Activated T-helper 1 cell treated with anti-CD3 and anti-CD28 coated beads, Interleukin-12 subunit alpha, Interleukin-12 subunit beta, Interleukin-2, Interleukin-4 antibody, amounts not matched to agents 30 ng/mL and 10 ng/mL and 1 ng/mL, durations not matched to agents 14 hours and 24 hours and 36 hours (primary cell): ENCODE measurements around the gene MIOS. TPM values are rescaled to one million over a fixed set of nuclear protein-coding genes. Genes with fewer than 3 reads are reported as not detected.

Experiments used
- DNase-seq: peaks from one replicate; pipeline ENCODE4 v3.0.0; 2021; ENCODE audit warnings: low spot score
- H3K27ac Mint-ChIP-seq: one replicate; pipeline ENCODE4 v1.8.0; 2021; ENCODE audit warnings: mild to moderate bottlenecking, mixed read lengths
- H3K27me3 Mint-ChIP-seq: one replicate; pipeline ENCODE4 v1.8.0; 2022; ENCODE audit warnings: mild to moderate bottlenecking, moderate library complexity, mixed read lengths; ENCODE audit not compliant: insufficient read depth
- H3K36me3 Mint-ChIP-seq: one replicate; pipeline ENCODE4 v1.8.0; 2021; ENCODE audit warnings: low read depth, mixed read lengths
- H3K4me1 Mint-ChIP-seq: one replicate; pipeline ENCODE4 v1.8.0; 2021; ENCODE audit warnings: low read depth, mixed read lengths
- H3K4me3 Mint-ChIP-seq: one replicate; pipeline ENCODE4 v1.8.0; 2021; ENCODE audit warnings: mild to moderate bottlenecking, moderate library complexity, mixed read lengths
- H3K9me3 Mint-ChIP-seq: one replicate; pipeline ENCODE4 v1.8.0; 2021; ENCODE audit warnings: mixed read lengths
- intact Hi-C: fragments of 100-400 bp; cut with micrococcal nuclease; formaldehyde crosslinking; loops from one replicate; pipeline ENCODE4 v1.15.1; 2024
- total RNA-seq: library from RNA; stranded (reverse); gene quantifications from 2 replicates; pipeline ENCODE4 v1.2.3, GENCODE V29; 2022

The MIOS gene
- total RNA-seq, 1 donor from 2014 or later = 29.6 TPM

- intact Hi-C loops = loop anchor here (10.0 kb wide), 2 partner anchors 112 to 202 kb away; no protein-coding TSS in a partner anchor
- Mint-ChIP-seq H3K27ac (no peak overlapping the region), H3K27me3 (peaks cover 16% of the 10 kb centered on the region), H3K36me3 (peaks cover 1% of the 10 kb centered on the region), H3K4me1 (peaks cover 3% of the 10 kb centered on the region), H3K9me3 (peaks cover 24% of the 10 kb centered on the region), H3K4me3 (no peak overlapping the region)
- DNase-seq = no peak
Observed at GRCh38 chr7:7562736-7563135, 3.9 kb upstream of the MIOS start.

GRCh38 chr7:7563269-7563668 lies 3.4 kb upstream of the MIOS start:
- Mint-ChIP-seq H3K4me1 (peaks cover 8% of the 10 kb centered on the region), H3K27ac (no peak overlapping the region), H3K9me3 (peaks cover 19% of the 10 kb centered on the region), H3K36me3 (peaks cover 1% of the 10 kb centered on the region), H3K27me3 (peaks cover 14% of the 10 kb centered on the region), H3K4me3 (no peak overlapping the region)
- DNase-seq = no peak
- intact Hi-C loops = loop anchor here (10.0 kb wide), 2 partner anchors 112 to 202 kb away; no protein-coding TSS in a partner anchor

GRCh38 chr7:7563813-7564212 lies 2.9 kb upstream of the MIOS start:
- Mint-ChIP-seq H3K4me3 (no peak overlapping the region), H3K27ac (no peak overlapping the region), H3K4me1 (peaks cover 13% of the 10 kb centered on the region), H3K36me3 (no peaks in the 10 kb centered on the region), H3K27me3 (peaks cover 10% of the 10 kb centered on the region), H3K9me3 (peaks cover 14% of the 10 kb centered on the region)
- intact Hi-C loops = loop anchor here (2.0 to 10.0 kb wide), 4 partner anchors 111 to 569 kb away; no protein-coding TSS in a partner anchor
- DNase-seq = no peak

- Mint-ChIP-seq H3K4me1 (peaks cover 19% of the 10 kb centered on the region), H3K27ac (no peak overlapping the region), H3K9me3 (peaks cover 8% of the 10 kb centered on the region), H3K27me3 (peaks cover 6% of the 10 kb centered on the region), H3K4me3 (no peak overlapping the region), H3K36me3 (peaks cover 3% of the 10 kb centered on the region)
- intact Hi-C loops = loop anchor here (2.0 to 10.0 kb wide), 4 partner anchors 110 to 568 kb away; no protein-coding TSS in a partner anchor
- DNase-seq = no peak
Observed at GRCh38 chr7:7564323-7564780, 2.3 kb upstream of the MIOS start.

- H3K4me3 Mint-ChIP-seq = no peak overlapping the region
- peaks cover 3% of the 10 kb centered on the region for H3K27me3 Mint-ChIP-seq
- no peak overlapping the region for H3K27ac Mint-ChIP-seq
- intact Hi-C loops = loop anchor here (2.0 to 10.0 kb wide), 6 partner anchors 110 to 632 kb away; partner anchors contain the start of gene RPA3
- peaks cover 27% of the 10 kb centered on the region for H3K4me1 Mint-ChIP-seq
- no peak for DNase-seq
- peaks cover 11% of the 10 kb centered on the region for H3K36me3 Mint-ChIP-seq
- H3K9me3 Mint-ChIP-seq = peaks cover 1% of the 10 kb centered on the region
Observed at GRCh38 chr7:7565018-7565680, 1.5 kb upstream of the MIOS start.

GRCh38 chr7:7565746-7566650 lies 686 bp upstream of the MIOS start:
- intact Hi-C loops = loop anchor here (1.0 to 10.0 kb wide), 9 partner anchors 74 to 631 kb away; partner anchors contain the start of genes C1GALT1, GLCCI1, RPA3 and UMAD1
- Mint-ChIP-seq H3K36me3 (peaks cover 18% of the 10 kb centered on the region), H3K4me1 (peaks cover 35% of the 10 kb centered on the region), H3K4me3 (no peak overlapping the region), H3K9me3 (no peaks in the 10 kb centered on the region), H3K27ac (no peak overlapping the region), H3K27me3 (peaks cover 3% of the 10 kb centered on the region)
- no peak for DNase-seq

- peak overlapping the region; percentile 88 for H3K4me3 Mint-ChIP-seq
- no peaks in the 10 kb centered on the region for H3K27me3 Mint-ChIP-seq
- H3K27ac Mint-ChIP-seq = peak overlapping the region; percentile 73
- H3K36me3 Mint-ChIP-seq = peaks cover 25% of the 10 kb centered on the region
- H3K4me1 Mint-ChIP-seq = peaks cover 40% of the 10 kb centered on the region
- DNase-seq = no peak
- intact Hi-C loops = loop anchor here (2.0 to 10.0 kb wide), 5 partner anchors 17 to 629 kb away; partner anchors contain the start of gene RPA3
- H3K9me3 Mint-ChIP-seq = no peaks in the 10 kb centered on the region
Observed at GRCh38 chr7:7567898-7568531, 1.3 kb downstream of the MIOS start.

GRCh38 chr7:7568553-7568952 lies 1.9 kb downstream of the MIOS start:
- no peak overlapping the region for H3K27ac Mint-ChIP-seq
- peaks cover 29% of the 10 kb centered on the region for H3K36me3 Mint-ChIP-seq
- no peaks in the 10 kb centered on the region for H3K9me3 Mint-ChIP-seq
- H3K4me3 Mint-ChIP-seq = peak overlapping the region; percentile 88
- intact Hi-C loops = loop anchor here (2.0 to 10.0 kb wide), 5 partner anchors 16 to 629 kb away; partner anchors contain the start of gene RPA3
- H3K27me3 Mint-ChIP-seq = no peaks in the 10 kb centered on the region
- DNase-seq = no peak
- peaks cover 42% of the 10 kb centered on the region for H3K4me1 Mint-ChIP-seq

- Mint-ChIP-seq H3K36me3 (peaks cover 30% of the 10 kb centered on the region), H3K4me1 (peaks cover 42% of the 10 kb centered on the region), H3K27ac (peak overlapping the region; percentile 66), H3K27me3 (no peaks in the 10 kb centered on the region), H3K9me3 (no peaks in the 10 kb centered on the region), H3K4me3 (peak overlapping the region; percentile 88)
- intact Hi-C loops = loop anchor here (2.0 to 10.0 kb wide), 5 partner anchors 16 to 628 kb away; partner anchors contain the start of gene RPA3
- DNase-seq = no peak
Observed at GRCh38 chr7:7569081-7569527, 2.4 kb downstream of the MIOS start.

GRCh38 chr7:7569615-7570014 lies 2.9 kb downstream of the MIOS start:
- Mint-ChIP-seq H3K4me3 (peak overlapping the region; percentile 88), H3K27ac (peak overlapping the region; percentile 66), H3K27me3 (no peaks in the 10 kb centered on the region), H3K36me3 (peaks cover 33% of the 10 kb centered on the region), H3K4me1 (peaks cover 42% of the 10 kb centered on the region), H3K9me3 (no peaks in the 10 kb centered on the region)
- no peak for DNase-seq
- intact Hi-C loops = loop anchor here (2.0 to 10.0 kb wide), 5 partner anchors 15 to 628 kb away; partner anchors contain the start of gene RPA3

- no peak overlapping the region for H3K27ac Mint-ChIP-seq
- H3K27me3 Mint-ChIP-seq = no peaks in the 10 kb centered on the region
- intact Hi-C loops = no loop called here
- peaks cover 42% of the 10 kb centered on the region for H3K4me1 Mint-ChIP-seq
- no peak overlapping the region for H3K4me3 Mint-ChIP-seq
- DNase-seq = no peak
- no peaks in the 10 kb centered on the region for H3K9me3 Mint-ChIP-seq
- peaks cover 33% of the 10 kb centered on the region for H3K36me3 Mint-ChIP-seq
Observed at GRCh38 chr7:7570584-7570983, 3.9 kb downstream of the MIOS start.

GRCh38 chr7:7573701-7574100 lies 7.0 kb downstream of the MIOS start:
- intact Hi-C loops = no loop called here
- no peak overlapping the region for H3K4me3 Mint-ChIP-seq
- no peaks in the 10 kb centered on the region for H3K27me3 Mint-ChIP-seq
- peaks cover 30% of the 10 kb centered on the region for H3K4me1 Mint-ChIP-seq
- peaks cover 33% of the 10 kb centered on the region for H3K36me3 Mint-ChIP-seq
- no peaks in the 10 kb centered on the region for H3K9me3 Mint-ChIP-seq
- no peak for DNase-seq
- H3K27ac Mint-ChIP-seq = no peak overlapping the region
